Stomach (tissue), 4 donors: Measurements from ENCODE around the gene RAB5IF.

Experiments
- EP300 ChIP-seq: sonication (generic); formaldehyde crosslinking; IDR thresholded peaks from one replicate; pipeline ENCODE4 v1.6.1; 2017; ENCODE audit warnings: antibody characterized with exemption
- POLR2A ChIP-seq, 4 donors: fragments of 450-650 bp; IDR thresholded peaks; one replicate each; pipeline ENCODE4 v1.6.1; 2016; ENCODE audit warnings: antibody characterized with exemption in 4 of 4, control low read depth in 2 of 4, mild to moderate bottlenecking in 1 of 4, moderate library complexity in 1 of 4
- TF ChIP-seq, protein P1 (sequence below), 7 experiments: fragments of 450-650 bp in 4 of 7; fragments of 200-600 bp in 3 of 7; sonication (generic) in 3 of 7; IDR thresholded peaks; one replicate each; pipeline ENCODE4 v1.5.1; 2016 to 2019; ENCODE audit warnings: antibody characterized with exemption in 7 of 7, control low read depth in 2 of 7, mild to moderate bottlenecking in 1 of 7

DNA sequence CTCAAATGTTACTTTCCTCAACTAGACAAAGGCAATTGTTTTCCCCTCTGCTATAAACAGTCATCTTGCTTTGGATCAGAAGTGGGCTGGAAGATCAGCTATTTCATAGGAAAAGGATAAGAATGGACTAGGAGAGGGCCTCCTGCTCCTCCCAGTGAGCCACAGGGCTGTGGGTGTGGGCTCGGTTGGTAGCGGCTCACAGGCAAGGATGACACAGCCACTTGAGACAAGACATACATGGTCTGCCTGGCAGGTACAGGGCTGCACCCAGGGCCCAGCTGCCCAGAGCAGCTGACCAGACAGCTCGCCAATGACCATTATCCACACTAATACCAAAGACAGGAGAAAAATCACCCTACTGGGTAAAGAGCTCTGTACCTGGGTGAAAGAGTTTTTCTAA is 49.4 kb downstream of the RAB5IF start:
- no peak for TF ChIP-seq POLR2A (IDR thresholded peaks at IDR 0.05)
- TF ChIP-seq, protein P1, sequence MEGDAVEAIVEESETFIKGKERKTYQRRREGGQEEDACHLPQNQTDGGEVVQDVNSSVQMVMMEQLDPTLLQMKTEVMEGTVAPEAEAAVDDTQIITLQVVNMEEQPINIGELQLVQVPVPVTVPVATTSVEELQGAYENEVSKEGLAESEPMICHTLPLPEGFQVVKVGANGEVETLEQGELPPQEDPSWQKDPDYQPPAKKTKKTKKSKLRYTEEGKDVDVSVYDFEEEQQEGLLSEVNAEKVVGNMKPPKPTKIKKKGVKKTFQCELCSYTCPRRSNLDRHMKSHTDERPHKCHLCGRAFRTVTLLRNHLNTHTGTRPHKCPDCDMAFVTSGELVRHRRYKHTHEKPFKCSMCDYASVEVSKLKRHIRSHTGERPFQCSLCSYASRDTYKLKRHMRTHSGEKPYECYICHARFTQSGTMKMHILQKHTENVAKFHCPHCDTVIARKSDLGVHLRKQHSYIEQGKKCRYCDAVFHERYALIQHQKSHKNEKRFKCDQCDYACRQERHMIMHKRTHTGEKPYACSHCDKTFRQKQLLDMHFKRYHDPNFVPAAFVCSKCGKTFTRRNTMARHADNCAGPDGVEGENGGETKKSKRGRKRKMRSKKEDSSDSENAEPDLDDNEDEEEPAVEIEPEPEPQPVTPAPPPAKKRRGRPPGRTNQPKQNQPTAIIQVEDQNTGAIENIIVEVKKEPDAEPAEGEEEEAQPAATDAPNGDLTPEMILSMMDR (IDR thresholded peaks at IDR 0.05) = no peak
- TF ChIP-seq EP300 = no peak
